Stimulated activated effector memory CD8-positive, alpha-beta T cell treated with anti-CD3 and anti-CD28 coated beads, Interleukin-12 subunit alpha, Interleukin-12 subunit beta, amount 100 ng/mL, for 72 hours (primary cell): ENCODE data around the gene C16orf92.

ENCODE experiments used
- ATAC-seq: fragments of 150-1000 bp; cut with Tn5 transposase; 2 replicates; pipeline ENCODE4 v1.10.0; 2021
- DNase-seq, 2 donors: peaks; one replicate each; pipeline ENCODE4 v3.0.0; 2021 to 2022; ENCODE audit warnings: low spot score in 2 of 2
- H3K27ac Mint-ChIP-seq: one replicate; pipeline ENCODE4 v1.8.0; 2022; ENCODE audit warnings: mild to moderate bottlenecking, mixed read lengths
- H3K36me3 Mint-ChIP-seq: one replicate; pipeline ENCODE4 v1.8.0; 2022; ENCODE audit warnings: mild to moderate bottlenecking, mixed read lengths
- H3K4me1 Mint-ChIP-seq: one replicate; pipeline ENCODE4 v1.8.0; 2022; ENCODE audit warnings: mixed read lengths
- H3K4me3 Mint-ChIP-seq: one replicate; pipeline ENCODE4 v1.8.0; 2022; ENCODE audit warnings: mild to moderate bottlenecking, mixed read lengths
- H3K9me3 Mint-ChIP-seq: one replicate; pipeline ENCODE4 v1.8.0; 2022; ENCODE audit warnings: mixed read lengths

Gene C16orf92

DNA sequence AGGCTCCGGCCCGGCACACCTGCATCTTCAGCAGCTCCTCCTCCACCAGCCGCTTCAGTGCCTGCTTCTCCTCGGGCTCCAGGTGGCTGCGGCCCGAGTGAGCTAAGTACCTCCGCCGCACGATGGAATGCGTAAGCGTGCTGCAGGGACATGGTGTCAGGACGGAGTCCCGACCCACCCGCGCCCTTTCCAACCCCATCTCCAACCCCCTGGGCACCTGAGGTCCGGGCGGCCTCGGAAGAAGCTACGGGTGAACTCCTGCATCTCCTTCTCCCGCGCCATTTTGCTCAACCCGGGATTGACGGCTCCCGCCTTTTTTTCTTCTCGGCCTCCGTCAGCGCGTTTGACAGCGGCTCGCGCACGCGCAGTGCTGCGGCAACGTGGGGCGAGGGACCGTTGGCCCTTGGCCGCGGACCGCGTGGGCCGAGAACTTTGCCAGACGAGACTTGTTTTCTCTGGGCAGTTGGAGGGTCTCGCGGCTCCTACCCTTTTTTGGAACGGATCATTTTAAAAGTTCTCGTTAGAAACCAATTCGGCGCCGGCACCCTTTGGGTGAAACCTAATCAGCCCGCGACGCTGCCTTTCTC lies 27.6 kb upstream of the C16orf92 start, which contains the start of gene HIRIP3:
HIRIP3 (minus strand) TSS at position 294 of the 587 bp plus-strand sequence; CDS start at position 282, 12 bp downstream.
- Mint-ChIP-seq H3K27ac (peak within 1 kb of the TSS; percentile 99), H3K36me3 (peaks cover 94% of the 10 kb centered on the region), H3K4me3 (peak within 1 kb of the TSS; percentile 98), H3K9me3 (no peaks in the 10 kb centered on the region), H3K4me1 (peaks cover 44% of the 10 kb centered on the region)
- ATAC-seq (peak; percentile 74), DNase-seq (peak; percentile 85 to 93)

- Mint-ChIP-seq H3K36me3 (peaks cover 97% of the 10 kb centered on the region), H3K4me1 (peaks cover 44% of the 10 kb centered on the region)
- peak; percentile 99 for ATAC-seq
Observed at GRCh38 chr16:29995911-29996765, 26.9 kb upstream of the C16orf92 start, which contains the start of gene INO80E. Gene INO80E (plus strand): TSS chr16:29996241. CDS start chr16:29996311, 70 bp downstream.

DNA sequence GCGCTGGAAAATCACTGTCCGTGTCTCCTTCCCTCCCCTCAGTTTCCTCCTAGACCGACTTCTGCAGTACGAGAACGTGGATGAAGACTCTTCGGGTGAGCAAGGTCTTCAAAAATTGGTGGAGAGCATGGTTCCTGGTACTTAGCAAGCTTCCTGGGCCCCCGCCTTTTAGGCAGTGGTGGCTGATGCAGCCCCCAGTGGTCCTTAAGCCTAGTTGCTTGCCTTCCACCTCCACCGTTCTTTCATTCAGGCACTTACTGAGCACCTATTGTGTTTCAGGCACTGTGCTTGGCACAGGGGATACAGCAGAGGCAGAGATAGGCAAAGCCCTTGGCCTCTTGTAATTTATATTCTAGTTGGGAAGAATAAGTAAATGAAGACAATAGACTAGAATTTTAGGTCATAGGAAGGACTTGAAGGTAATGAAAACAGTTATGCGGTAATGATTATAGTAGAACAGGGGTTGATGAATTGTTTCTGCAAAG lies 26.2 kb upstream of the C16orf92 start:
- DNase-seq (no peak), ATAC-seq (no peak)
- H3K9me3 Mint-ChIP-seq = no peaks in the 10 kb centered on the region
- H3K4me3 Mint-ChIP-seq = peak overlapping the region; percentile 98
- peaks cover 47% of the 10 kb centered on the region for H3K4me1 Mint-ChIP-seq
- H3K27ac Mint-ChIP-seq = peak overlapping the region; percentile 99
- peaks cover 95% of the 10 kb centered on the region for H3K36me3 Mint-ChIP-seq

More at GRCh38 chr16:29995911-29996765, 26.9 kb upstream of the C16orf92 start, which contains the start of gene INO80E:
- no peaks in the 10 kb centered on the region for H3K9me3 Mint-ChIP-seq
- H3K27ac Mint-ChIP-seq = peak within 1 kb of the TSS; percentile 99
- peak within 1 kb of the TSS; percentile 98 for H3K4me3 Mint-ChIP-seq
- peak; percentile 96 to 99 for DNase-seq

DNA sequence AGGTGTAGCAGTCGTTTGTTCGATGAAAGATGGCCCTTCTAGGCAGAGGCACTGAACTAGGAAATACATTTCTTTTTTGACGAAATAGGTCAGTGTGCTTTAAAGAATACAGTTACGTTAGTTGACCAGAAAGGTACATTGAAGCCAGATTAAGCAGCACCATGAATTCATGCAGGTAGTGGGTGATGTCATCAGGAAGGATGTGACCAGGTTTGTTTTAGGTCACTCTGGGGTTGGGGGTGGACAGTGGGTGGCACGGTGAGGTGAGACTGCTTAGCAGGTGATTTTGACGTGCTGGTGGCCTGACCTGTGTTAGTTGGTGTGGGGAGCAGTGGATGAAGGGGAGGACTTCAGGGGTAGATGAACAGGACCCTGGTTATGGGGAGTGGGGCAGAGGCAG lies 23.4 kb upstream of the C16orf92 start:
- Mint-ChIP-seq H3K4me1 (peaks cover 53% of the 10 kb centered on the region), H3K36me3 (peaks cover 86% of the 10 kb centered on the region), H3K9me3 (no peaks in the 10 kb centered on the region), H3K27ac (peak overlapping the region; percentile 58), H3K4me3 (no peak overlapping the region)
- no peak for ATAC-seq
- DNase-seq = no peak

DNA sequence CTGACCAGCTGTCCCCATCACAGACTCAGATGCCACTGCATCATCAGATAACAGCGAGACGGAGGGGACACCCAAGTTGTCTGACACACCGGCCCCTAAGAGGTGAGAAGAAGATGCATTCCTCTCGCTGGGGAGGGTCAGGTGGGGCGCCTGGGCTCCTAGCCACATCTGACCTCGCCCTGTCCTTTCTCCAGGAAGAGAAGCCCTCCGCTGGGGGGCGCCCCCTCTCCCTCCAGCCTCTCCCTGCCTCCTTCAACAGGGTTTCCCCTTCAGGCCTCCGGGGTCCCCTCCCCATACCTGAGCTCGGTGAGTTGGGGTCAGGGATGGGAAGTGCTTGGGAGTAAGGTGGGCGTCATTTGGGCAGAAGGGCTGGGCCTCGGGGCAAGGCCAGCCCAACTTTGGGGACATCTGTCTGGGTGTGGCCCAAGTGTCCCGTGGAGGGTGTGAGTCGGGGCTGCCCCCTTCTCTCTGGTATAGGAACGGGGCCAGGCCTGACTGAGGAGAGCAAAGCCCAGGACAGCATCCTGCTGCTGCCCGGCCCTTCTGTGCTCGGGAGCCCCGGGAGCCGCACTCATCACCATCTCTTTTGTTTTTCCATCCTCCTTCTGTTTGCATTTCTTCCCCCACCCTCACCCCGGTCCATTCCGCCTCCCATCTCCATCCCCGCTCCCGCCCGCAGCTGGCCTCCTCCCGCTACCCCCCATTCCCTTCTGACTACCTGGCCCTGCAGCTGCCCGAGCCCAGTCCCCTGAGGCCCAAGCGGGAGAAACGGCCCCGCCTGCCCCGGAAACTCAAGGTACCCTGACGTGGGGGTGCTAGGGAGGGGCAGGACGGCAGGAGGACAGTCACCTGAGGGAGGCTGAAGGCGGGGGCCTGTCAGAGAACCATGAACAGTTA lies 22.0 kb upstream of the C16orf92 start:
- Mint-ChIP-seq H3K4me1 (peaks cover 42% of the 10 kb centered on the region), H3K4me3 (no peak overlapping the region), H3K27ac (peak overlapping the region; percentile 56), H3K36me3 (peaks cover 83% of the 10 kb centered on the region), H3K9me3 (no peaks in the 10 kb centered on the region)
- no peak for ATAC-seq
- no peak for DNase-seq

DNA sequence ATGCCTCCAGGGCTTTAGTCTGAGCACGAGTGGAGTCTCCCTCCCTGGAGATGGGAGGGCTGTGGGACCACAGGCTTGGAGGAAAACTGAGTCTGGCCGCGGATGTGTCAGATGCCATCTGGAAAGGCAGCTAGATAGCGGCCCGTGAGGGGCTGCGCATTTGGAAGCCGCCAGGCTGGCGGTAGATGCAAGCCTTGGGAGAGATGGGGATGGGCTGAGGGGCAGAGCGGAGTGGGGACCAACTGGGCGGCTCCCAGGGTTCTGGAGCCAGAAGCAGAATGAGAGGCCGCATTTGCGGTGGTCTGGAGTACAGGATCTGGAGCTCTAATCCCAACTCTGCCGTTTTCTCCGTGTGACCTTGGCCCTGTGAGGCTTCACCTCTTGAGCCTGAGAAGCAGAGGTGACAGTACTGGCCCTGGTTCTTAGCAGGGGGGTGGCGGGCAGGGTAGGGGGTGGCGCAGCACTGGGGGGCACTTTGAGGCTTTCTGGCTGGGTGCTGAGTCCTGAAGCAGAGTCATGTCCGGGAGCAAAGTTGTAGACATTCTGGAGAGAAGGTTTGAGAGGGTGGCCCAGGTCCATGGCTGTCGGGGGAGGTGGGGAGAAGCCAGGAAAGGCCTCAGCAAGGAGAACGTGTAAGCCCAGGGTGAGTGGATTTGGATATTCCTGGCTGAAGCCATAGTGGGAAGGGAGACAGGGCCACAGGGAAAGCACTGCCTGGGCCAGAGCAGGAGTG lies 20.2 kb upstream of the C16orf92 start:
- no peaks in the 10 kb centered on the region for H3K9me3 Mint-ChIP-seq
- H3K36me3 Mint-ChIP-seq = peaks cover 65% of the 10 kb centered on the region
- H3K27ac Mint-ChIP-seq = peak overlapping the region; percentile 56
- H3K4me3 Mint-ChIP-seq = no peak overlapping the region
- ATAC-seq = no peak
- DNase-seq = no peak
- peaks cover 30% of the 10 kb centered on the region for H3K4me1 Mint-ChIP-seq

DNA sequence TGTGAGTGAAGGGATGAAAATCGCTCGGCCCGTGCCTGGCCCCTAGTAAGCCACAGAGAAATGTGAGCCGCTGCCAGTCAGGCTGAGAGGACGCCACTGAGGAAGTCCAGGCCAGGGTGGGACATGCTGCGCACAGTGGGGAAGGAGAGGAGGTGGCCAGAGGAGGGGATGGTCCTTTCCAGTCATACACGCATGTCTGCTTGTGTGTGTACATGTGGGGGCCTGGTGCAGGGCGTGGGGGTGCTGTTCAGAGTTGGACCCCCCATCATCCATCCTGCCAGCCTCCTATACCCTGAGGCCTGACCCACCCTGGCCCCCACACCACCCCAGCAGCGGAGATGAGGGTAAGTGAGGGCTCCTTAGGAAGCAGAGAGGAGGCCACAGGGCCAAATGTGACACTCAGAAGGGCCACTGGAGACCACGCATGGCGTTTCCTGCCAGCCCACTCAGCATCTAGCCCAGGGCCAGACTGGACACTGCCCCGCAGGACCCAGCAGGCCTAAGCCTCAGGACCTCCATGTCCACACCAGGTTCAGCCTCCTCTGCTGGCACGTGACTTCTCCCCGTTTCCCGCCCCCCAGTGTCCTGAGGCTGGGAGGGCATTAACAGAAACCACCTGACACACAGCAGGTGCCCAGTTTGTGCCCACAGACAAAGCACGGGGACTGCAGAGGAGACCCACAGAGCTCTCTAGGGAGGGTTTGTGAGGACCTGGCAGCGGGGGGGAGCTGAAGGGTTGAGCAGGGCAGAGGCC lies 19.2 kb upstream of the C16orf92 start:
- DNase-seq (no peak), ATAC-seq (no peak)
- peak overlapping the region; percentile 37 for H3K27ac Mint-ChIP-seq
- no peak overlapping the region for H3K4me3 Mint-ChIP-seq
- H3K36me3 Mint-ChIP-seq = peaks cover 54% of the 10 kb centered on the region
- H3K9me3 Mint-ChIP-seq = no peaks in the 10 kb centered on the region
- H3K4me1 Mint-ChIP-seq = peaks cover 30% of the 10 kb centered on the region

DNA sequence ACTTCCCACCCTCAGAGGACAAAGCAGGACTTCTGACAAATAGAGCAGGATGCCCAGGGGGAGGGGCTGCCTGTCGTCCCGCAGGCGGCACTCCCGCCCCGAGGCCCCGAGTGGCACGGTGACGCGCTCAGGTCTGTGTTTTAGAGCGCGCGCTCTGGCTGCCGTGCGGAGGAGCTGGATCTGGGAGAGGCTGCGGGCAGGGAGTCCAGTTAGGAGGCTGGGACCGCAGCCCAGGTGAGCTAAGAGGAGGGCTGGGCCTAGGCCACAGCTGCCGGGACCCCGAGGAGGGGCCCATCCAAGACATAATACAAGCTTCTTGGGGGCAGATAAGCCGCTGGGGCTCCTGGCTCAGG lies 18.6 kb upstream of the C16orf92 start:
- Mint-ChIP-seq H3K4me3 (no peak overlapping the region), H3K36me3 (peaks cover 48% of the 10 kb centered on the region), H3K9me3 (no peaks in the 10 kb centered on the region), H3K4me1 (peaks cover 28% of the 10 kb centered on the region), H3K27ac (peak overlapping the region; percentile 37)
- no peak for ATAC-seq
- no peak for DNase-seq

DNA sequence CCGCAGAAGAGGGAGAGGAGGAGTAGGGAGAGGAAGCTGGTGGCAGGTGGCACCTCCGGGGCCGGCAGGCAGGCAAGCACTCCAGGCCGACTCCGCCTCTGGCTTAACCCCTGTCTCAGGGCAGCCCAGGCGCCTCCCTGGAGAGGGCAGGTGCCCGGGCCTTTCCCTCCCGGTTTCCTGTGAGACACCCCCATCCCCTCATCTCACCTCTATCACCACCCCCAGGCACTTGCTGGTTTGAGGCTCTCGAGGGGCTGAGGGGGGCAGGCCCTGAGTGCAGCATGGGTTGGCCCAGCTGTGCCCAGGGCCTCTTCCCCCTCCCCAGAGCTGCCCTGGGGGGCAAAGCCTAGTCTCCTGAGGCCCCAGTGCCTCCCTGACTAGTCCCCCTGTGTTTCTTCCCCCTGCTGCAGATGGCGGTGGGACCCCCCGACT lies 18.2 kb upstream of the C16orf92 start:
- DNase-seq (no peak), ATAC-seq (no peak)
- Mint-ChIP-seq H3K4me1 (peaks cover 26% of the 10 kb centered on the region), H3K27ac (no peak overlapping the region), H3K36me3 (peaks cover 44% of the 10 kb centered on the region), H3K9me3 (no peaks in the 10 kb centered on the region), H3K4me3 (no peak overlapping the region)

DNA sequence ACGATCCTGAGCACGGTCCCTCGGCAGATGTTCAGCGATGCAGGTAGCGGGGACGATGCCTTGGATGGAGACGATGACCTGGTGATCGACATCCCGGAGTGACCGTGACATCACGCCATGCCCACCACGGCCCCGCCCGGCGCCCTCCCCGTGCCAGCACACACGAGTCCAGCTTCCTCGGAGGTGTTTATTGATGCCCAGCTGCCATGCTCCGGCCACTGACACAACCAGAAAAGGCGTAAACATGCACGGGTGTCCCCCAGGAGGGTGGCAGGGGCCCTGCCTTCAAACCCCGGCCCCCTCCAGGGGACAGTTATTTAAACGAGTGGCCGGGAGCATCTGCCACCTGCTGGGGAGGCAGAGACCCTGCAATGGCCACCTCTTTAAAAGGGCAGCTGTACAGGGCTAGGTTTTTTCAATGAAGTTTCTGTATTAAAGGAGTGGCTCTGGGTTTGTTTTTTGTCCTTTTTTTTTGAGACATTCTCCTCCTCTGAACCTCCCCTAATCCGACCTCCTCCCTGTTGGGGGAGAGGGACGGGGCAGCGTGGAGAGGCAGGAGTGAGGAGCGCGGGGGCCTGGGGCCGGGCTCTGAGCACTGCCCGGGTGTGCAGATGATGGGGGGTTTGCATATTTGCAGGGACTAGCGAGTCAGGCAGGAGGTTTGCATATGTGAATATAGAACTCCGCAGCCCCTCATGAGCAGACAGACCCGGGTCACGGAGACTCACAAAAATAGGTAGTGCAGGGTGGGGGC lies 17.5 kb upstream of the C16orf92 start:
- Mint-ChIP-seq H3K36me3 (peaks cover 37% of the 10 kb centered on the region), H3K4me3 (no peak overlapping the region), H3K9me3 (no peaks in the 10 kb centered on the region), H3K27ac (no peak overlapping the region), H3K4me1 (peaks cover 32% of the 10 kb centered on the region)
- DNase-seq (no peak), ATAC-seq (peak; percentile 57)

DNA sequence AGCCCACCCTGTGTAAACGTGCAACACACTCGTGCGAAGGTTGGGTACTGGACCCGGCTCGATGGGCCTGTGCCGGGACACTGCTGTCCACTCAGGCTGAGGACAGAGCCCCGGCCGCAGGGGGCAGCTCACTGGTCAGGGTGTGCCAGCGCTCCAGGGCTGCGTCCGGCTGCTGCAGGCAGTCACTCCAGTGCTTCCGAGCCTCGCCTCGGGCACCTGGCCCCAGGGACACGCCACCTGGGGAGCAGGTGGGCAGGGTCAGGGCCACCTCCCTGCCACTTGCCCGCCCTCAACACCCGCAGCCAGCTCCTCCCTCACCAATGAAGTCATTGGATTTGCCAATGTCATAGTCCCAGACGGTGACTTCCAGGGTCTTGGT lies 16.9 kb upstream of the C16orf92 start:
- H3K36me3 Mint-ChIP-seq = peaks cover 32% of the 10 kb centered on the region
- DNase-seq = no peak
- peak overlapping the region; percentile 12 for H3K27ac Mint-ChIP-seq
- ATAC-seq = no peak
- no peak overlapping the region for H3K4me3 Mint-ChIP-seq
- no peaks in the 10 kb centered on the region for H3K9me3 Mint-ChIP-seq
- peaks cover 34% of the 10 kb centered on the region for H3K4me1 Mint-ChIP-seq

DNA sequence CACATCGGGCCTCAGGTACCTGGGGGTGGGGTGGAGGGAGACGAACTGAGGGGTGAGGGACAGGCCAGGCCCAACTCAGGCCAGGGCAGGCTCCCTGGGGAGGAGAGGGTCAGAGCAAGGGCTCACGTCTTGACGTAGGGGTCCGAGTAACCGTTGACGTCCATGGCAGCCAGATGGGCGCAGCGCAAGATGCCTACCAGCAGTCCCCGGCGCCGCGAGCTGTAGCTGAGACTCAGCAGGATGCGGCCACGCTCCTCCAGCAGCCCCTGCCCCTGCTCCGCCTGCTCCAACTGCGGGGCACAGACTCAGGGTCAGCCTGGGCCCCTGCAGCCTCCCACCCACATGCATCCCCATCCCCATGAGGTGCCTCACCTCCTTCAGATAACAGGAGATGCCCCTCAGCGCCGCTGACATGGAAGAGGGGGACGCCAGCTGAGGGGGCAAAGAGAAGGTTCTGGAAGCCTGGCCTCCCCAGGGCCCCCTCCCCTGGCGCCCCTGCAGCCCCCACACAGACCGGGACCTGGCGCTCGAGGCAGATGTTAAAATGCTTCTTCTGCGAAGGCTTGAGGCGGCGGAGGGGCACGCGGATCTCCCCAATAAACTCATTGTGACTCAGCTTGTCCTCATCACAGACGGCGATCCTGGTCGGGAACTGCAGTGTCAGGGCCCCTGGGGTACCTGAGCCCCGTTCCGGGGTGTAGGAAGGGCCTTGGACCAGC lies 16.2 kb upstream of the C16orf92 start:
- Mint-ChIP-seq H3K27ac (peak overlapping the region; percentile 34), H3K4me1 (peaks cover 33% of the 10 kb centered on the region), H3K9me3 (no peaks in the 10 kb centered on the region), H3K36me3 (peaks cover 29% of the 10 kb centered on the region), H3K4me3 (no peak overlapping the region)
- DNase-seq = no peak
- no peak for ATAC-seq

DNA sequence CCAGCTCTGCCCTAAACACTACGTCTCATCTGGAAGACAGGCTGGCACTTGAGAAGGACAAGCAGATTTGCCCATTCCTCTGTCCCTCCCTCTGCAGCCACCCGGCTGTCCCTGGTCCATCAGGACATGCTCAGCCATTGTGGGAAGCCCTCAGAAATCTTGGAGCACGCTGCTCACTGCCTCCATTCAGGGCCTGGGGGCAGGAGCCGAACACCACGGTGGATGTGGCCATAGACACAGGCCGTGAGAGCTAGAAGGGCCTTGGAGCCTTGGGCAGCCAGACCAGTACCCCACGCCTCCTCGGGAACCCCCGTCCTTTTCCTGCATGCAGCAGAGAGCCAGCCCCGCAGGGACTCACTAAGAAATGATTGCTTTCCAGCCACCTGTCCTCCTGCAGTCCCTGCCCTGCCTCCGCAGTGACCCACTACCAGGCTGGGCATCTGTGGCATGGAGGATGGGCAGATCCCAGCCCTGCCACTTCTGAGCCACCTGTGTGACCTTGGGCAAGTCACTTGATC lies 15.6 kb upstream of the C16orf92 start:
- Mint-ChIP-seq H3K36me3 (peaks cover 27% of the 10 kb centered on the region), H3K4me1 (peaks cover 31% of the 10 kb centered on the region), H3K27ac (peak overlapping the region; percentile 34), H3K9me3 (no peaks in the 10 kb centered on the region), H3K4me3 (no peak overlapping the region)
- ATAC-seq (no peak), DNase-seq (no peak)
